Panc1 (cell line): ENCODE data around the gene KCNQ1. TPM values are rescaled to one million over a fixed set of nuclear protein-coding genes. Genes with fewer than 3 reads are reported as not detected.

Experiments used
- ATAC-seq: fragments of 200-7000 bp; cut with Tn5 transposase; 2 replicates; pipeline ENCODE4 v1.9.1; 2020; ENCODE audit warnings: mild to moderate bottlenecking, moderate library complexity
- BruUV-seq: library from RNA; stranded (reverse); fragments of 400-500 nt; replicated peaks from 2 replicates; lab custom pipeline; 2021; lab: Mats Ljungman, UMichigan
- CTCF ChIA-PET: fragments of 300-600 bp; sonication (Branson Sonifier 250); formaldehyde crosslinking; loops from one replicate; lab custom pipeline; 2022; ENCODE audit warnings: antibody characterized with exemption; lab: Charles Lee
- POLR2A ChIA-PET: fragments of 300-600 bp; sonication (Branson Sonifier 250); formaldehyde crosslinking; loops from one replicate; lab custom pipeline; 2022; ENCODE audit warnings: antibody characterized with exemption; lab: Charles Lee
- DNase-seq: peaks from one replicate; pipeline ENCODE4 v3.0.0-alpha.2; 2010; ENCODE audit warnings: low read depth, low spot score
- H3K27ac ChIP-seq: 2 replicates; pipeline ENCODE4 v1.5.1; 2011; ENCODE audit warnings: mild to moderate bottlenecking, low read length, inconsistent platforms
- H3K27me3 ChIP-seq: fragments of 200-500 bp; sonication (Bioruptor generic); 2 replicates; pipeline ENCODE4 v1.6.0; 2014; ENCODE audit warnings: low read length, inconsistent platforms; ENCODE audit not compliant: control insufficient read depth, insufficient read depth
- H3K36me3 ChIP-seq: fragments of 200-500 bp; sonication (Bioruptor generic); 2 replicates; pipeline ENCODE4 v1.5.1; 2014; ENCODE audit warnings: inconsistent platforms, mild to moderate bottlenecking, low read length, moderate library complexity; ENCODE audit not compliant: control insufficient read depth, insufficient read depth
- H3K4me1 ChIP-seq: 2 replicates; pipeline ENCODE4 v1.5.1; 2011; ENCODE audit warnings: inconsistent platforms, mild to moderate bottlenecking, low read length, moderate library complexity; ENCODE audit not compliant: control insufficient read depth, insufficient read depth
- H3K4me3 ChIP-seq, 2 experiments: 2 replicates each; pipeline ENCODE4 v1.5.1; 2011 to 2012; ENCODE audit warnings: low read depth in 2 of 2, low read length in 2 of 2, mild to moderate bottlenecking in 2 of 2, inconsistent platforms in 1 of 2, moderate library complexity in 1 of 2
- H3K9me3 ChIP-seq: fragments of 200-500 bp; sonication (Bioruptor generic); 2 replicates; pipeline ENCODE4 v1.5.1; 2014; ENCODE audit warnings: low read depth, mild to moderate bottlenecking, inconsistent platforms, low read length, moderate library complexity; ENCODE audit not compliant: control insufficient read depth, insufficient read depth
- POLR2AphosphoS5 ChIP-seq: IDR thresholded peaks from 2 replicates; pipeline ENCODE4 v1.6.1; 2012; ENCODE audit warnings: mild to moderate bottlenecking, low read depth, low read length, moderate library complexity
- SIN3A ChIP-seq: IDR thresholded peaks from 2 replicates; pipeline ENCODE4 v1.6.1; 2012; ENCODE audit warnings: low read depth, mild to moderate bottlenecking, low read length, moderate library complexity, borderline replicate concordance; ENCODE audit not compliant: insufficient read depth
- TCF7L2 ChIP-seq: IDR thresholded peaks from 2 replicates; pipeline ENCODE4 v1.6.1; 2011; ENCODE audit warnings: mild to moderate bottlenecking, low read depth, low read length, inconsistent platforms
- in situ Hi-C: cut with HindIII; loops from 2 replicates; pipeline ENCODE4 v1.10.0; 2016; ENCODE audit warnings: low sequenced_read_pairs, low pct_unique_long_range_greater_than_20kb
- intact Hi-C: fragments of 100-400 bp; cut with micrococcal nuclease; formaldehyde crosslinking; loops from one replicate; pipeline ENCODE4 v1.10.0; 2022; ENCODE audit not compliant: unreplicated experiment
- total RNA-seq: library from RNA; stranded (reverse); gene quantifications from one replicate; pipeline ENCODE4 v1.2.1, GENCODE V29; 2021; ENCODE audit not compliant: unreplicated experiment
- TF ChIP-seq, protein P1 (sequence below): fragments of 450-650 bp; IDR thresholded peaks from 2 replicates; pipeline ENCODE4 v1.5.1; 2017; ENCODE audit warnings: mild to moderate bottlenecking
- TF ChIP-seq, protein P2 (sequence below), 2 experiments: IDR thresholded peaks; 2 replicates each; pipeline ENCODE4 v1.6.1; 2011 to 2012; ENCODE audit warnings: low read depth in 2 of 2, control low read depth in 1 of 2, low read length in 1 of 2, mild to moderate bottlenecking in 1 of 2, moderate library complexity in 1 of 2; ENCODE audit not compliant: insufficient read depth in 1 of 2

KCNQ1 gene
- total RNA-seq, 1 experiment from 2014 or later: 1.0 TPM

- Histone ChIP-seq H3K27me3 (peaks cover 11% of the 10 kb centered on the region; the same call in 1 of the 2 replicates), H3K36me3 (no peaks in the 10 kb centered on the region), H3K4me3 (no peak overlapping the region), H3K27ac (no peak overlapping the region), H3K4me1 (no peaks in the 10 kb centered on the region), H3K9me3 (no peaks in the 10 kb centered on the region)
- no TSS peak for BruUV-seq
- POLR2A ChIA-PET: no interaction called here
- TF ChIP-seq, protein P1, sequence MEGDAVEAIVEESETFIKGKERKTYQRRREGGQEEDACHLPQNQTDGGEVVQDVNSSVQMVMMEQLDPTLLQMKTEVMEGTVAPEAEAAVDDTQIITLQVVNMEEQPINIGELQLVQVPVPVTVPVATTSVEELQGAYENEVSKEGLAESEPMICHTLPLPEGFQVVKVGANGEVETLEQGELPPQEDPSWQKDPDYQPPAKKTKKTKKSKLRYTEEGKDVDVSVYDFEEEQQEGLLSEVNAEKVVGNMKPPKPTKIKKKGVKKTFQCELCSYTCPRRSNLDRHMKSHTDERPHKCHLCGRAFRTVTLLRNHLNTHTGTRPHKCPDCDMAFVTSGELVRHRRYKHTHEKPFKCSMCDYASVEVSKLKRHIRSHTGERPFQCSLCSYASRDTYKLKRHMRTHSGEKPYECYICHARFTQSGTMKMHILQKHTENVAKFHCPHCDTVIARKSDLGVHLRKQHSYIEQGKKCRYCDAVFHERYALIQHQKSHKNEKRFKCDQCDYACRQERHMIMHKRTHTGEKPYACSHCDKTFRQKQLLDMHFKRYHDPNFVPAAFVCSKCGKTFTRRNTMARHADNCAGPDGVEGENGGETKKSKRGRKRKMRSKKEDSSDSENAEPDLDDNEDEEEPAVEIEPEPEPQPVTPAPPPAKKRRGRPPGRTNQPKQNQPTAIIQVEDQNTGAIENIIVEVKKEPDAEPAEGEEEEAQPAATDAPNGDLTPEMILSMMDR: no peak
- TF ChIP-seq POLR2AphosphoS5: no peak
- TF ChIP-seq TCF7L2: no peak
- TF ChIP-seq, protein P2, sequence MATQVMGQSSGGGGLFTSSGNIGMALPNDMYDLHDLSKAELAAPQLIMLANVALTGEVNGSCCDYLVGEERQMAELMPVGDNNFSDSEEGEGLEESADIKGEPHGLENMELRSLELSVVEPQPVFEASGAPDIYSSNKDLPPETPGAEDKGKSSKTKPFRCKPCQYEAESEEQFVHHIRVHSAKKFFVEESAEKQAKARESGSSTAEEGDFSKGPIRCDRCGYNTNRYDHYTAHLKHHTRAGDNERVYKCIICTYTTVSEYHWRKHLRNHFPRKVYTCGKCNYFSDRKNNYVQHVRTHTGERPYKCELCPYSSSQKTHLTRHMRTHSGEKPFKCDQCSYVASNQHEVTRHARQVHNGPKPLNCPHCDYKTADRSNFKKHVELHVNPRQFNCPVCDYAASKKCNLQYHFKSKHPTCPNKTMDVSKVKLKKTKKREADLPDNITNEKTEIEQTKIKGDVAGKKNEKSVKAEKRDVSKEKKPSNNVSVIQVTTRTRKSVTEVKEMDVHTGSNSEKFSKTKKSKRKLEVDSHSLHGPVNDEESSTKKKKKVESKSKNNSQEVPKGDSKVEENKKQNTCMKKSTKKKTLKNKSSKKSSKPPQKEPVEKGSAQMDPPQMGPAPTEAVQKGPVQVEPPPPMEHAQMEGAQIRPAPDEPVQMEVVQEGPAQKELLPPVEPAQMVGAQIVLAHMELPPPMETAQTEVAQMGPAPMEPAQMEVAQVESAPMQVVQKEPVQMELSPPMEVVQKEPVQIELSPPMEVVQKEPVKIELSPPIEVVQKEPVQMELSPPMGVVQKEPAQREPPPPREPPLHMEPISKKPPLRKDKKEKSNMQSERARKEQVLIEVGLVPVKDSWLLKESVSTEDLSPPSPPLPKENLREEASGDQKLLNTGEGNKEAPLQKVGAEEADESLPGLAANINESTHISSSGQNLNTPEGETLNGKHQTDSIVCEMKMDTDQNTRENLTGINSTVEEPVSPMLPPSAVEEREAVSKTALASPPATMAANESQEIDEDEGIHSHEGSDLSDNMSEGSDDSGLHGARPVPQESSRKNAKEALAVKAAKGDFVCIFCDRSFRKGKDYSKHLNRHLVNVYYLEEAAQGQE (IDR thresholded peaks at IDR 0.05; ENCODE audit: insufficient read depth in 1 of 2, low read depth in 2 of 2, low read length in 1 of 2): no peak
- TF ChIP-seq SIN3A: no peak
- intact Hi-C loops (no loop called here), in situ Hi-C loops (no loop called here)
- CTCF ChIA-PET: no interaction called here
- DNase-seq (no peak), ATAC-seq (no peak)
These were observed 147.0 kb downstream of the KCNQ1 start for GRCh38 chr11:2591805-2592204.

DNA sequence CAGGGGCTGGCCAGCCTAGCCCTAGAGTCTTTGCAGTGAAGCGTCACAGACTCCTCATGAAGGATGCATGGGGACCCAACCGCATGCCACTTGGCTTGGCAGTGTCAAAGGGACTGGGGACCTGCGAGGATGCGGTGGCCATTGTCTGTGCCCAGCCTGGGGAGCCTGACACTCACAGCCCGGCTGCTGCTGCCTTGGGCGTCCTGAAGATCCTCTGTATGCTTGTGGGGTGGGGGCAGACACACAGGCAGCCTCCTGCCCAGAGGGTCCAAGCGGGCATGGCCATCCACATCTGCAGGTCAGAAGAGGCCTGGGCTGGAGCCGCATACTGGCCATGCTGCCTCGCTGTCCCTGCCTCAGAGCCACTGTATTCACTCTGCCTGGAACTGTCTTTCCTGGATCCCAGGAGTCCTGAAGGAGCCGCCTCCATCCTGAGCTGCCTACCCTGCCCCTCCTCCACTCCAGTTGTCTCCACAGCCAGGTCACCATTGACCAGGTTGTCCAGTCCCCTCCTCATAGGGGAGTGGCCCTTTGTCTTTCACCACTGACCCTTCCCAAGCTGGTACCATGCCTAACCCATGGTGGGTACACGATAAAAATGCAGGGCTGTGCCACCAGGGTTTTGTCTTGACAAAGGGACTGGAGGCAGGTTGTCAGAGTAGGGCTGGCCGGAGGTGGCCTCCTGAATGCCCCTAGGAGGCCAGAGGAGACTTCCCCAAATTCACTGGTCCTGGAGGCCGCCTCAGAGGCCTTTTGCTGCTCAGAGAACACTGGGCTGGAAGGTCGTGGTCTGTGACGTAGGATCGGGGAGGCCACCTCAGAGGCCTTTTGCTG is 148.0 kb downstream of the KCNQ1 start:
- BruUV-seq: no TSS peak
- H3K4me3 ChIP-seq: no peak overlapping the region
- H3K27ac ChIP-seq: no peak overlapping the region
- in situ Hi-C loops (no loop called here), intact Hi-C loops (no loop called here)
- H3K9me3 ChIP-seq: peaks cover 8% of the 10 kb centered on the region
- ATAC-seq (no peak), DNase-seq (no peak)
- ChIA-PET POLR2A (no interaction called here), CTCF (no interaction called here)
- TF ChIP-seq, protein P1: no peak
- TF ChIP-seq SIN3A: no peak
- TF ChIP-seq TCF7L2: no peak
- no peak for TF ChIP-seq POLR2AphosphoS5
- TF ChIP-seq, protein P2 (IDR thresholded peaks at IDR 0.05; ENCODE audit: insufficient read depth in 1 of 2, low read depth in 2 of 2, low read length in 1 of 2): no peak
- peaks cover 11% of the 10 kb centered on the region; the same call in 1 of the 2 replicates for H3K27me3 ChIP-seq
- H3K4me1 ChIP-seq: no peaks in the 10 kb centered on the region
- no peaks in the 10 kb centered on the region for H3K36me3 ChIP-seq
